GM12801 (cell line): ENCODE data around the gene CDC14B.

Source experiments
- CTCF ChIP-seq: IDR thresholded peaks from one replicate; pipeline ENCODE4 v1.5.1; 2011; ENCODE audit warnings: control low read depth; ENCODE audit not compliant: insufficient read length; ENCODE audit errors: extremely low read depth

CDC14B gene

GRCh38 chr9:96599298-96599697 is 20.3 kb downstream of the CDC14B start:
- no peak for TF ChIP-seq CTCF

- no peak for TF ChIP-seq CTCF
Observed at GRCh38 chr9:96596601-96597111, 23.0 kb downstream of the CDC14B start.

- TF ChIP-seq CTCF, result no peak
Observed at GRCh38 chr9:96587338-96588315, 32.0 kb downstream of the CDC14B start.

GRCh38 chr9:96585426-96585825 is 34.2 kb downstream of the CDC14B start:
- TF ChIP-seq CTCF, result no peak

- TF ChIP-seq CTCF, result no peak
Observed at GRCh38 chr9:96581786-96582185, 37.9 kb downstream of the CDC14B start.

- TF ChIP-seq CTCF, result no peak
Observed at GRCh38 chr9:96581301-96581700, 38.3 kb downstream of the CDC14B start.

- TF ChIP-seq CTCF, result no peak
Observed at GRCh38 chr9:96574931-96575351, 44.7 kb downstream of the CDC14B start.
